ENCODE measurements around the gene KIRREL1.
"Not testable (repeated sequence)": the region's sequence is repeated elsewhere in the genome, so short reads cannot be mapped to it uniquely, and the experiment has no call there.

KIRREL1 gene

DNA sequence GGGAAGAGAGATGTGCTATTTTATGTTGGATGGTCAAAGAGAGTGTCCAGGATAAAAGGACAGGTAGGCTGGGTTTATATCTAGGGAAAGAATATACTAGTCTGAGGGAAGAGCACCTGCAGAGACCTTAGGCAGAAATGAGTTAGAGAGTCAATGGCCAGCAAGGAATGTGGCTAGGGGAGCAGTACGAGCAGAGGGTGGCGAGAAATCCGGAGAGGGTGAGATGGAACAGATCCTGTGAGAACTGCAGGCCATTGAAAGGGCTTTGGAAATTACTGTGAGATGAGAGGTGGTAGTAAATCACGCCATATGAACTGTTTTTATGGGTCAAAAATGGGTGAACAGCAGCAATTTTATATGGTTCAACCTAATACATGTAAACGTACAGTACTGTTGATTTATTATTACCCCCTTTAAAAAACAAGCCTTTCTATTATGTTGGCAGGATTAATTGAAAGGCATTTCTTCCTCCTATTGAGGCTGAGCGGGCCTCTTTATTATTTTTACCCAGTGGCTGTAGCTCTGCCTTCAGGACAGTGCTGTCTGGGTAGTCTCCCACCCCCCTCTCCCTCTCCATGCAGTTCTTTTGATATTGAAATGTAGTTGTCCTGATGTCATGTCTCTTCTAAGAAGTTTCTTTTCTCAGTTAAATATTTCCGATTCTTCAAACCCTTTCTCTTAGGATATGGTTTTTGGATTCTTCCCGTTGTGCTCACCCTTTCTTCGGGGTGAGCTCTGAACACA, 112.1 kb downstream of the KIRREL1 start:
- no peak for DNase-seq (ENCODE audit: low read depth)

DNA sequence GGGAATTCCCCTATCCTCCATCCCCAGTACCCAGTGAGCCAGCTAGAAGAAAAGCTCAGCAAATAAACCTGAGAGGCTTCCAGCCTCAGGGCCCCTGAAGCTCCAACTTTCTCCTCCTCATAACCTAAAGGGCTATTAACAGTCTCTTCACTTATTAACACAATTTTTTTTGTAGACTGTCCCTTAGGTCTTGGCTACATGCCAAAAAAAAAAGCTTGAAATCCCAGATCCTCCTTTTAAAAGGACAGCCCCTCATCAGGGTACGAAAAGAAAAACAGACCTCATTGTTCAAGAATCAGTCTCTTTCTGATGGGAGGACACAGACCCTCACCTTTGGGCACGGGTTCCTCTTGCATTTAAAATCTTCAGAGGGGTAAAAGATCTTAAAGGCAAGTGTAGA, 114.5 kb downstream of the KIRREL1 start:
- no peak for DNase-seq (ENCODE audit: low read depth)

GRCh38 chr1:158112994-158113758, 119.7 kb downstream of the KIRREL1 start:
- no peak for DNase-seq (ENCODE audit: low read depth)

- DNase-seq (ENCODE audit: low read depth), result no peak
Measured at GRCh38 chr1:158113759-158114127, 120.3 kb downstream of the KIRREL1 start.

DNA sequence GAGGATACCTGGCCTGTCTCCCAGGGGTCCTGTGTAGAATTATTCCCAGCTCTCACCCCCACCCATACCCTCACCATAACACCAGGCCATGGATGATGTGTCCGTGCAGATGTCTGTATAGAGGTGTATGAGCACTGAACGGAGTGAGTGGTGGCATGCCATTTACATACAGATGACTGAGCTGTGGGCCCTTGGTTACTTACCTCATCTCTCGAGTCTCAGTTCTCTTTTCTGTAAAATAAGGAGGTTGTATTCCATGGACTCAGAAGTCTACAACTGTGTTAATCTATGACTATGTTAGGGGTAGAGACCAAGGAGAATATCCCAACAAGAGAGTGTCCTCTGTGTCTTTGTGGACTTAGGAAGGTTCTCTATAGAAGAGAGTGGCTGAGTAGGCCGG, 121.7 kb downstream of the KIRREL1 start:
- DNase-seq (ENCODE audit: low read depth), result no peak

- no peak for DNase-seq (ENCODE audit: low read depth)
Measured at GRCh38 chr1:158116311-158117167, 123.1 kb downstream of the KIRREL1 start.

- peak; percentile 13 for DNase-seq (ENCODE audit: low read depth)
Measured at GRCh38 chr1:158117854-158118704, 124.6 kb downstream of the KIRREL1 start.

DNA sequence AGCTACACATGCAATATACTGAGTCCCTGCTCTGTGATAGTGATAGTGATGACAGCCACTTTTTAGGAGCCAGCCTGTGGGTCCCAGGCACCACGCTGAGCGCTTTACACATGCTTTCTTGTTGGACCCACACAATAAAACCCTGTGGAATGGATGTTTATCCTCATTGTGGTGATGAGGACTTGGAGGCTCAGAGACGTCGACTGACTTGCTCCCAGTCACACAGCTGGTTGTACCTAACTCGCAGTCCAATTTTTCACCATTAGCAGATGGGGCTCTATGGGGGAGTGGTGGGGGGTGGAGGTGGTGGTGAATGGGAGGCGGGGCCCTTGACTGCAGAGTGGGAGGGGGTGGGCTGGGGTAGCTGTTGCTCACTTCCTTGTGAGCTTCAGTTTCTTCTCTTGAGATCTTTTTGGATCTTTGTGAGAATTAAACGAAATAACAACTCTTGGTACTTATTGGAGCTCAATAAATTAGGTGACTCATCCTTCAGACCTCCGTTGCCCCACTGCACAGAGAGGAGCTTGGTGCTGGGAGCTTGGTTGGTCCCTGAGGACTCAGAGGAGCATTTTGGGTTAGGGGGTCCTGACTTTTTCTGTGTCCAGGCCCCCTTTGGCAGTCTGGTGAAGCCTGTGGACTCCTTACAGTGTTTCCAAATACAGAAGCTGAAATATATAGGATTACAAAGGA, 125.4 kb downstream of the KIRREL1 start:
- DNase-seq (ENCODE audit: low read depth), result no peak

- DNase-seq (ENCODE audit: low read depth), result no peak
Measured at GRCh38 chr1:158119976-158120653, 126.7 kb downstream of the KIRREL1 start.

DNA sequence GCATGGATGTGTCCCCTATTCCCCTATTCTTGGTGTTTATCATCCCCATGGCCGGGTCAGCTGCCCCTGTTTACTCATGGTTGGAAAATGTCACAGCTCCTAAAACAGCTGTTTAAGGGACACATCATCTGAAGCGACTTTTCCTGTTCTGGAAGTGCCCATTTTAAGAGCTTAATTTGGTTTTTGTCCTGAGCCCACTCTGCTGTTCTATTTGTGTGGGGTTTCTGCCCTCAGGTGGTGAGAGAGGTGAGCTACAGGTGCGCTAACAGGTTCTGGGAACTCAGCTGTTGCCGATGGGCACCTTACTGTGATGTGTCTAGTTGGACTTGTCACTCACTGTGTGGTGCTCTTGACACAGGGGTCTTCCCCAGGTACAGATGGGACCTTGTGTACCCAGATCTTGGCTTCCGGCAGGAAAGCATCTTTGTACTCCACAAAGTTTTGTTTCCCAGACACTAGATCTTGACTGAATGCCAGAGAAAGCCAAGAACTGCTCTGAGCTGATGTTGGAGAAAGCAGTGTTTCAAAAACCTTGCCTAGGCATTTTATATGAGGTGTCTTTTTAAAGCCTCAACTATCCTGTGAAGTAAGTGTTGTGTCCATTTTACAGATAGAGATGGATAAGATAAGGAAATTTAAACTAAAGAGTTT, 128.3 kb downstream of the KIRREL1 start:
- no peak for DNase-seq (ENCODE audit: low read depth)

GRCh38 chr1:158122833-158123388, 129.5 kb downstream of the KIRREL1 start:
- no peak for DNase-seq (ENCODE audit: low read depth)

DNA sequence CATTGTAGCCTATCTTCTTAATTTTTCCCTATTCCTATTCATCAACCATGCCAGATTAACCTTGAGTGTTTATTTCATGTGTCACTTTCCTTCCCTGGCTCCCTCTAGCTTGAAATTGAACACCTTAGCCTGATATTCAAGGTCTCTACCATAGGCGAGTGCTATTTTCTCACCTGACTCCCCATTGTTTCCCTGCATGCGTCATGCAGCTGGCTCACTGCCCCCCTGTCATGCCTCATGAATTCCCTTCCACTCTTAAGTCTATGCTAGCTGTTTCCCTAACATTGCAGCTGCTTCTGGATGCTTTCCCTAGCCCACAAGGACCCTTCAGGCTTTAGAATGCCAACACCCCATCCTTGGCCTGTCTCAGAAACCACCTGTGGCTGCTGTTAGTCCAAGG, 130.6 kb downstream of the KIRREL1 start:
- no peak for DNase-seq (ENCODE audit: low read depth)

GRCh38 chr1:158124999-158125398, 131.6 kb downstream of the KIRREL1 start:
- DNase-seq (ENCODE audit: low read depth), result peak; percentile 59

DNA sequence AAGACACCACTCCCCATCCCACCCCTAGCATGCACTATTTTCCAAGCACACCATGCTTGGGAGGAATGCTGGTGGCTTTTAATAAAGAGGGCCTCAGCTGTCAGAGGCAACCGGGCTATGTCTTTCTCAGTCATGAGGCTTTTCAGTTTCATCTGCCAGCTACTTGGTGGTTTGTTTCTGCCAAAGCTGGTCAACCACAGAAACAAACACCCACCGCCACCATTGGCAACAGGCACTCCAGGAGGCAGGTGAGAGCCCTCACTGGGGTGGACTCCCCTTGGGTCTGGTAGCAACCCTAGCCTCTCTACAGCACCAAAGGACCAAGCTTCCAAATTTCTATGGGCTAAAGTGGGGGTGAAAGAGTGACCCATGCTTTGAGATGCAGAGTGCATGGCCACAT, 133.0 kb downstream of the KIRREL1 start:
- DNase-seq (ENCODE audit: low read depth), result no peak

DNA sequence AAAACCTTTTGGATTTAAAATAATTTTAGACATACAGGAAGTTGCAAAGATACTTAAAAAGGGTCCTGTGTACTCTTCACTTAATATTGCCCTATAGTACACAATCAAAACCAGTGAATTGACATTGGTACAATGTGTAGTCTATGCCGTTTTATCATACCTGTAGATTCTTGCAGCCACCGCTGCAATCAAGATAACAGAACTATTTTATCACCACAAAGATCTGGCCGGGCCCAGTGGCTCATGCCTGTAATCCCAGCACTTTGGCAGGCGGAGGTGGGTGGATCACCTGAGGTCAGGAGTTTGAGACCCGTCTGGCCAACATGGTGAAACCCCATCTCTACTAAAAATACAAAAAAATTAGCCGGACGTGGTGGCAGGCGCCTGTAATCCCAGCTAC, 135.1 kb downstream of the KIRREL1 start:
- not testable (repeated sequence) for DNase-seq (ENCODE audit: low read depth)

- DNase-seq (ENCODE audit: low read depth), result no peak
Measured at GRCh38 chr1:158131217-158131616, 137.8 kb downstream of the KIRREL1 start.

GRCh38 chr1:158140764-158141192, 147.3 kb downstream of the KIRREL1 start:
- DNase-seq (ENCODE audit: low read depth), result no peak

DNA sequence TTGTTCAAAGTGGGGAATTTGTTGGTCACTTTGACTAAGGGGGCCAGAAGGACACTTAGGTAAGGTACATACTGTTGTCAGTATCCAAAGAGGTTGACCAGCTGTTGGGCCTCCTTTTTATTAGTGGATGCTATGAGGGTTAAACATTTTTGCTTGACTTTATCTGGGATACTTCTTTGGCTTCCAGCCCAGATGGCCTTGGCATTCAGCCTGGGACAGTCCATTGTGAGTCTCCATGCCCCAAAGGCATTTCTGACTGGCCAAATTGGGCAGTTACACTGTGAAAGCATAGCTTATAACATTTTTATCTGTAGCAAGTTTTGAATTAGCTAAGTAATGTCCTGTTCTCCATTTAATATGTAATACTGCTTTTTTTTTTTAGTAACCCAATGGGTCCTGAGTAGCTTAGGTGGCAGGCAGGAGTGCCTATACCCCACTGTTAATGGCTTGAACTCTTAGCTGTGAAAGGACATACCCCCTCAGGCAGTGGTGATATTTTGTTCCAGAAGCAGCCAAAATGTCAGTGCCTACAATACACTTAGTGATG, 151.8 kb downstream of the KIRREL1 start:
- DNase-seq (ENCODE audit: low read depth), result no peak

DNA sequence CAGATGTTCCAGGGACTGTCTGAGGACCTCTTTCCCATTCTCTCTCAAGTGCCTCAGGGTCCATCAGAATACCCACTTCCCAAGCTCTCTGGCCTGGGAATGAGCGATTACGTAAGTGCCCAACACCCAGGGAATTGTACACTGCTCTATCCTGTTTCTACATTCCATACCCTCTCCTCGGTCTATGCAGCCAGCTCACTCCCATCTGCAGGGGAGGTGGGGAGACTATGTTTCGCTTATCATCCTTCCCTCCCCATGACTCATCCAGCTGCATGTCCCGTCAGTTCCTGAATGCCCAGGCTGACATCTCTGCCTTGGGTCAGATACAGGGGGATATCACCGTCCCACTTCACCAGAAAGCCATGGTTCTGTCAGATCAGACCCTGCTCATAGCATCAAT, 152.7 kb downstream of the KIRREL1 start:
- DNase-seq (ENCODE audit: low read depth), result no peak
